ENCODE measurements around the gene RGR. TPM values are rescaled to one million over a fixed set of nuclear protein-coding genes. Genes with fewer than 3 reads are reported as not detected.

RGR gene
- total and polyA plus RNA-seq, 8 donors = 0.18 to 2.7 TPM; not detected in 6

DNA sequence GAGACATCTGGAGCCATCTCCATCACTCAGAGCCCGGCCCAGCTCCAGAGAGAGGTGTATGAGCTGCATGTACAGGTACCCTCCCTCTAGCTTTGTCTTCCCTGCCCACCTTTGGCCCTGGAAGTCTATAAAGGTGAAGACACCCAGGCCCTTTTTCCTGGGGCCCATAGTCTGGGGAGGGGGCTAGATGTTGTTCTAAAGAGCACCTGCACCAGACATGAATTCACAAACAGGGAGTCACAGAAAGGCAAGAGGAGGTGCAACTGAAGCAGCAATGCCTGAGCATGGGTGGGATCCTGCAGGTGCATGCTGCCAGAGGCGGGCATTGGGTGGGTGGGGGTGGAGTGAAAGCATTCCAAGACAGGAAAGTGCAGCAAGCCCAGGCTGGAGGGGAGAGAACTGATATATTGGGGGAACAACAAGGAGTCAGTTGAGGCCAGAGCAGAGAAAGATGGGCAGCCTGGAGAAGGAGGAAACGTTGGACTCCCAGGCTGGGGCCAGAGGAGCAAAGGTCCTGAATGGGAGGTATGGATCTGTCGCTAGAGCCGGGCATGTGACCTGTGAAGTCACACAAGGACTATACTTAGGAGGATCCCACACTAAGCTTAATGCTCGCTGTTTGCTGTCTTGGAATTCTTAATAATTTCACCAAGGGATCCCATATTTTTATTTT, 38.9 kb upstream of the RGR start:
- no peak for TF ChIP-seq CTCF (IDR thresholded peaks at IDR 0.05)
- no peak for TF ChIP-seq EP300 (IDR thresholded peaks at IDR 0.05)
- TF ChIP-seq POLR2A (IDR thresholded peaks at IDR 0.05) = no peak
- TF ChIP-seq POLR2AphosphoS5 (IDR thresholded peaks at IDR 0.05) = no peak
- Histone ChIP-seq H3K27ac (no peak overlapping the region), H3K4me1 (no peaks in the 10 kb centered on the region), H3K36me3 (no peaks in the 10 kb centered on the region), H3K4me3 (no peak overlapping the region), H3K27me3 (peaks cover 0 to 50% (median 0%) of the 10 kb centered on the region in 3 donors), H3K9me3 (no peaks in the 10 kb centered on the region)
- 64 to 69% (median 68%) methylated on average over 6 of the region's 6 CpGs for WGBS, 5 donors
- intact Hi-C loops (cut with DNase I; ENCODE audit: low total_unique reads) = no loop called here
- DNase-seq = no peak

DNA sequence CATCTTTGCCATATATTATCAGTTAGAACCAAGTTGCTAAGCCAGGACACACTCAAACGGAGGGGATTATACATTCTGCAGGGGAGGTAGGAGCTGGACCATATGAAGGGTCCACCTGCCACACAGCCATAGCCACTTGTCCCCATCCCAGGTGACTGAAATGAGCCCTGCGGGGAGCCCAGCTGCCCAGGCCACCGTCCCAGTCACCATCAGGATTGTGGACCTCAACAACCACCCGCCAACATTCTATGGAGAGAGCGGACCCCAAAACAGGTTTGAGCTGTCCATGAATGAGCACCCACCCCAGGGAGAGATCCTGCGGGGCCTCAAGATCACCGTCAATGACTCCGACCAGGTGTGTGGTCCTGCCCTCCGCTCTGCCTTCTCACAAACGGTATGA, 36.8 kb upstream of the RGR start:
- TF ChIP-seq EP300 (IDR thresholded peaks at IDR 0.05) = no peak
- no peak for TF ChIP-seq CTCF (IDR thresholded peaks at IDR 0.05)
- TF ChIP-seq POLR2A (IDR thresholded peaks at IDR 0.05) = no peak
- no peak for TF ChIP-seq POLR2AphosphoS5 (IDR thresholded peaks at IDR 0.05)
- Histone ChIP-seq H3K36me3 (no peaks in the 10 kb centered on the region), H3K27me3 (peaks cover 0 to 44% (median 0%) of the 10 kb centered on the region in 3 donors), H3K4me1 (no peaks in the 10 kb centered on the region), H3K4me3 (no peak overlapping the region), H3K9me3 (no peaks in the 10 kb centered on the region), H3K27ac (no peak overlapping the region)
- 82 to 87% (median 87%) methylated on average over 8 to 10 of the region's 10 CpGs for WGBS, 5 donors
- DNase-seq = no peak
- intact Hi-C loops (cut with DNase I; ENCODE audit: low total_unique reads) = no loop called here

- 68 to 85% (median 71%) methylated on average over 2 of the region's 2 CpGs for WGBS, 5 donors
- Histone ChIP-seq H3K36me3 (no peaks in the 10 kb centered on the region), H3K4me1 (no peaks in the 10 kb centered on the region), H3K4me3 (no peak overlapping the region), H3K27ac (no peak overlapping the region), H3K27me3 (peaks cover 0 to 22% (median 0%) of the 10 kb centered on the region in 3 donors), H3K9me3 (no peaks in the 10 kb centered on the region)
- intact Hi-C loops (cut with DNase I; ENCODE audit: low total_unique reads) = no loop called here
- TF ChIP-seq EP300 (IDR thresholded peaks at IDR 0.05) (no peak), POLR2A (IDR thresholded peaks at IDR 0.05) (no peak), POLR2AphosphoS5 (IDR thresholded peaks at IDR 0.05) (no peak), CTCF (IDR thresholded peaks at IDR 0.05) (no peak)
- DNase-seq = no peak
These were observed 33.3 kb upstream of the RGR start for GRCh38 chr10:84211566-84211965.

DNA sequence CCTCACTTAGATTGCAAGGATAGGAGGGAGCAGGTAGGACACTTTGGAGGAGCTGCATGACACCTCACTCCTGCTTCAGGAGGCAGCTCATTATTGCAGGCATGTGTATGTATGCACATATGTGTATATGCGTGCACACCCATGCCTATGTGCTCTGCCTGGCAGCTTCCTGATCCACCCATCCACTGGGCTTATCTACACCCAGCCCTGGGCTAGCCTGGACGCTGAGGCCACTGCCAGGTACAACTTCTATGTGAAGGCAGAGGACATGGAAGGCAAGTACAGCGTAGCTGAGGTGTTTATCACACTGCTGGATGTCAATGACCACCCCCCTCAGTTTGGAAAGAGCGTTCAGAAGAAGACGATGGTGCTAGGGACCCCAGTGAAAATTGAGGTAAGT, 32.8 kb upstream of the RGR start:
- Histone ChIP-seq H3K4me1 (no peaks in the 10 kb centered on the region), H3K36me3 (no peaks in the 10 kb centered on the region), H3K9me3 (no peaks in the 10 kb centered on the region), H3K4me3 (no peak overlapping the region), H3K27me3 (peaks cover 0 to 19% (median 0%) of the 10 kb centered on the region in 3 donors), H3K27ac (no peak overlapping the region)
- intact Hi-C loops (cut with DNase I; ENCODE audit: low total_unique reads) = no loop called here
- no peak for DNase-seq
- 69 to 77% (median 71%) methylated on average over 5 of the region's 5 CpGs for WGBS, 5 donors
- TF ChIP-seq CTCF (IDR thresholded peaks at IDR 0.05) = no peak
